Measurements from ENCODE around the gene ARHGAP19.

DNA sequence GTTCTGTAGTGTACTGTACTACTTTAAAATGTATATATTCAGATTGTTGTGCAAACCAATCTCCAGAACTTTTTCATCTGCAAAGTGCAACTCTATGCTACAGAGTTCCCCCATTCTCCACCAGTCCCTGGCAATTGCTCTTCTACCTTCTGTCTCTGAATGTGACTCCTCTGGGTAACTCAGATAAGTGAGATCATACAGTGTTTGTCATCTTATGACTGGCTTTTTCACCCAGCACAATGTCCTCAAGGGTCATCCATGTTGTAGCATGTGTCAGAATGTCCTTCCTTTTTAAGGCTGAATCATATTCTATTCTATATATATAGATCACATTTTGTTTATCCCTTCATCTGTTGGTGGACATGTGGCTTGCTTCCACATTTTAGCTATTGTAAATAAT is 117.5 kb downstream of the ARHGAP19 start:
- TF ChIP-seq CTCF (IDR thresholded peaks at IDR 0.05; ENCODE audit: poor library complexity), result no peak
- no peak for TF ChIP-seq EZH2 (IDR thresholded peaks at IDR 0.05; ENCODE audit: borderline replicate concordance)
